Heart left ventricle (tissue), 13 donors: ENCODE results near the gene THAP9.

Experiments used
- CTCF ChIP-seq, 12 donors: fragments of 200-600 bp; sonication (generic) in 4 of 12; IDR thresholded peaks; one replicate each; pipeline versions ENCODE4 v1.5.0 to v1.8.0; 2018 to 2022; ENCODE audit warnings: antibody characterized with exemption in 12 of 12, mild to moderate bottlenecking in 5 of 12
- POLR2A ChIP-seq, 2 donors: fragments of 450-650 bp; IDR thresholded peaks; one replicate each; pipeline ENCODE4 v1.6.1; 2017; ENCODE audit warnings: antibody characterized with exemption in 2 of 2, mild to moderate bottlenecking in 2 of 2, moderate library complexity in 2 of 2
- donor health status: ischemic (EF 13 %, LVEDD 7.1; RV severe dilation, severe dysfunction).
- donor health status: DM: no; HTN: yes; CAD: no.
- donor health status: DM: no; HTN: no; CAD: no.
- donor health status: ischemic (EF 25% LVEDD 6.9; RV normal size, moderate dysfunction).
- donor health status: ischemic (EF 25% LVEDD 5.7; RV mildly dilated, moderate dysfunction).
- donor health status: ischemic (EF 35%, LVEDD 5.7; RV mildly dilated, moderate dysfunction).
- donor health status: nonischemic (EF 11% LVEDD 7.7; RV severe dilation, severe dysfunction).
- donor health status: DM: yes; HTN: yes; CAD: no.
- donor health status: PGD.
- donor health status: ischemic (EF 29% LVEDD 5.4; RV normal size, mild dysfunction).
- donor health status: nonischemic (EF 23%, LVEDD 6.1; RV moderate dilation, normal function).

- TF ChIP-seq CTCF (IDR thresholded peaks at IDR 0.05): no peak
- no peak for TF ChIP-seq POLR2A (IDR thresholded peaks at IDR 0.05)
Observed at GRCh38 chr4:82930848-82931755, 30.6 kb downstream of the THAP9 start.
